ENCODE data around the gene MRPS27.

The MRPS27 gene

DNA sequence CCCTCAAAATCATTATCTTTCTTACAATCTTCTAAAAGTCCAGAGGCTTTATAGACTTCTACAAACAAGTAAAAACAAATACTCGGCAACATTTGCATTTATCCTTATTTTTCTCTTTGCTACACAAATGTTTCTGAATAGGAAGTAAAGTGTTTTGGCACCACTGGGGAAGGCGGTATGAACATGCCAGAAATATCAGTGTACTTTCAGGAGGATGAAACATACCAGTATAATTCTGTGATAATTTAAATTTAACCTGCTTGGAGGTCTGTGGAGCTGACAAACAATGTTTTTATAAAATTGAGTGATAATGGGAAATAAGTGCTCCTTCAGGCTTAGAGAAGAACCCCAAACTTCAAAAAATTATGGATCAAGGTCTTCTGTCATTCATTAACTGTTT, 51.8 kb downstream of the MRPS27 start:
- Histone ChIP-seq H3K4ac (ENCODE audit: low read length) (no peak overlapping the region), H3K27me3 (ENCODE audit: control insufficient read depth in 3 of 3, insufficient read depth in 3 of 3, low read depth in 1 of 3, low read length in 3 of 3) (no peaks in the 10 kb centered on the region), H2AK5ac (ENCODE audit: low read depth, low read length) (no peak overlapping the region), H2AFZ (ENCODE audit: low read length) (no peak overlapping the region), H3K23ac (ENCODE audit: low read depth, low read length, poor library complexity) (no peak overlapping the region), H3K4me2 (ENCODE audit: insufficient read depth, low read length, poor library complexity, severe bottlenecking) (no peak overlapping the region), H3K27ac (replicated peaks; ENCODE audit: low read length) (no peak overlapping the region), H2BK15ac (ENCODE audit: low read length) (no peak overlapping the region), H3K9ac (ENCODE audit: low read depth, low read length, poor library complexity) (no peak overlapping the region), H2BK120ac (ENCODE audit: low read depth, low read length) (no peak overlapping the region), H3K9me3 (replicated peaks in 1 of 2; ENCODE audit: control insufficient read depth in 2 of 2, insufficient read depth in 1 of 2, low read depth in 1 of 2, low read length in 2 of 2) (peaks cover 0 to 16% of the 10 kb centered on the region in 2 donors), H3K14ac (ENCODE audit: low read length) (no peak overlapping the region), H3K4me1 (ENCODE audit: control insufficient read depth in 2 of 2, insufficient read depth in 1 of 2, low read depth in 1 of 2, low read length in 2 of 2) (no peaks in the 10 kb centered on the region), H4K8ac (ENCODE audit: low read depth, low read length) (no peak overlapping the region), H3K79me1 (ENCODE audit: low read depth, low read length) (peaks cover under 1% of the 10 kb centered on the region), H4K91ac (ENCODE audit: low read depth, low read length, poor library complexity) (no peak overlapping the region), H3K4me3 (ENCODE audit: low read length in 2 of 2) (no peak overlapping the region), H2BK5ac (ENCODE audit: low read length) (no peak overlapping the region), H2BK12ac (ENCODE audit: low read length) (no peak overlapping the region), H3K36me3 (replicated peaks in 1 of 2; ENCODE audit: control insufficient read depth in 2 of 2, insufficient read depth in 2 of 2, low read length in 2 of 2) (peaks cover under 1 to 7% of the 10 kb centered on the region in 2 donors), H3K18ac (ENCODE audit: low read length) (no peak overlapping the region)
- no peak for DNase-seq (ENCODE audit: low spot score)
- WGBS, 2 donors (ENCODE audit: extremely low coverage in 2 of 2, insufficient read length in 2 of 2, insufficient replicate concordance in 1 of 2): no CpG with 5 or more reads among the region's 2 CpGs

GRCh38 chr5:72267685-72268084, 52.4 kb downstream of the MRPS27 start:
- Histone ChIP-seq H2BK5ac (ENCODE audit: low read length) (no peak overlapping the region), H2BK12ac (ENCODE audit: low read length) (no peak overlapping the region), H3K79me1 (ENCODE audit: low read depth, low read length) (no peaks in the 10 kb centered on the region), H3K9me3 (replicated peaks in 1 of 2; ENCODE audit: control insufficient read depth in 2 of 2, insufficient read depth in 1 of 2, low read depth in 1 of 2, low read length in 2 of 2) (peaks cover 0 to 16% of the 10 kb centered on the region in 2 donors), H3K4ac (ENCODE audit: low read length) (no peak overlapping the region), H3K4me1 (ENCODE audit: control insufficient read depth in 2 of 2, insufficient read depth in 1 of 2, low read depth in 1 of 2, low read length in 2 of 2) (no peaks in the 10 kb centered on the region), H2AK5ac (ENCODE audit: low read depth, low read length) (no peak overlapping the region), H3K23ac (ENCODE audit: low read depth, low read length, poor library complexity) (no peak overlapping the region), H2BK15ac (ENCODE audit: low read length) (no peak overlapping the region), H3K14ac (ENCODE audit: low read length) (no peak overlapping the region), H2AFZ (ENCODE audit: low read length) (no peak overlapping the region), H4K91ac (ENCODE audit: low read depth, low read length, poor library complexity) (no peak overlapping the region), H4K8ac (ENCODE audit: low read depth, low read length) (no peak overlapping the region), H3K4me2 (ENCODE audit: insufficient read depth, low read length, poor library complexity, severe bottlenecking) (no peak overlapping the region), H3K18ac (ENCODE audit: low read length) (no peak overlapping the region), H3K9ac (ENCODE audit: low read depth, low read length, poor library complexity) (no peak overlapping the region), H3K4me3 (ENCODE audit: low read length in 2 of 2) (no peak overlapping the region), H3K27ac (replicated peaks; ENCODE audit: low read length) (no peak overlapping the region), H3K36me3 (replicated peaks in 1 of 2; ENCODE audit: control insufficient read depth in 2 of 2, insufficient read depth in 2 of 2, low read length in 2 of 2) (peaks cover 0 to 7% of the 10 kb centered on the region in 2 donors), H3K27me3 (ENCODE audit: control insufficient read depth in 3 of 3, insufficient read depth in 3 of 3, low read depth in 1 of 3, low read length in 3 of 3) (no peaks in the 10 kb centered on the region), H2BK120ac (ENCODE audit: low read depth, low read length) (no peak overlapping the region)
- DNase-seq (ENCODE audit: low spot score): no peak

- DNase-seq (ENCODE audit: low spot score): no peak
- Histone ChIP-seq H3K23ac (ENCODE audit: low read depth, low read length, poor library complexity) (no peak overlapping the region), H3K9me3 (replicated peaks in 1 of 2; ENCODE audit: control insufficient read depth in 2 of 2, insufficient read depth in 1 of 2, low read depth in 1 of 2, low read length in 2 of 2) (peaks cover 0 to 12% of the 10 kb centered on the region in 2 donors), H3K14ac (ENCODE audit: low read length) (no peak overlapping the region), H3K36me3 (replicated peaks in 1 of 2; ENCODE audit: control insufficient read depth in 2 of 2, insufficient read depth in 2 of 2, low read length in 2 of 2) (no peaks in the 10 kb centered on the region), H3K4me1 (ENCODE audit: control insufficient read depth in 2 of 2, insufficient read depth in 1 of 2, low read depth in 1 of 2, low read length in 2 of 2) (no peaks in the 10 kb centered on the region), H2AFZ (ENCODE audit: low read length) (no peak overlapping the region), H3K27ac (replicated peaks; ENCODE audit: low read length) (no peak overlapping the region), H3K4me2 (ENCODE audit: insufficient read depth, low read length, poor library complexity, severe bottlenecking) (no peak overlapping the region), H4K91ac (ENCODE audit: low read depth, low read length, poor library complexity) (no peak overlapping the region), H4K8ac (ENCODE audit: low read depth, low read length) (no peak overlapping the region), H3K4ac (ENCODE audit: low read length) (no peak overlapping the region), H2AK5ac (ENCODE audit: low read depth, low read length) (no peak overlapping the region), H2BK120ac (ENCODE audit: low read depth, low read length) (no peak overlapping the region), H3K9ac (ENCODE audit: low read depth, low read length, poor library complexity) (no peak overlapping the region), H2BK12ac (ENCODE audit: low read length) (no peak overlapping the region), H2BK15ac (ENCODE audit: low read length) (no peak overlapping the region), H2BK5ac (ENCODE audit: low read length) (no peak overlapping the region), H3K4me3 (ENCODE audit: low read length in 2 of 2) (no peak overlapping the region), H3K79me1 (ENCODE audit: low read depth, low read length) (no peaks in the 10 kb centered on the region), H3K27me3 (ENCODE audit: control insufficient read depth in 3 of 3, insufficient read depth in 3 of 3, low read depth in 1 of 3, low read length in 3 of 3) (no peaks in the 10 kb centered on the region), H3K18ac (ENCODE audit: low read length) (no peak overlapping the region)
- no CpG with 5 or more reads among the region's 2 CpGs for WGBS, 2 donors (ENCODE audit: extremely low coverage in 2 of 2, insufficient read length in 2 of 2, insufficient replicate concordance in 1 of 2)
Measured at GRCh38 chr5:72266862-72267261, 53.2 kb downstream of the MRPS27 start.

- Histone ChIP-seq H2BK15ac (ENCODE audit: low read length) (no peak overlapping the region), H3K14ac (ENCODE audit: low read length) (no peak overlapping the region), H3K4me3 (ENCODE audit: low read length in 2 of 2) (no peak overlapping the region), H3K27me3 (ENCODE audit: control insufficient read depth in 3 of 3, insufficient read depth in 3 of 3, low read depth in 1 of 3, low read length in 3 of 3) (no peaks in the 10 kb centered on the region), H4K91ac (ENCODE audit: low read depth, low read length, poor library complexity) (no peak overlapping the region), H3K9ac (ENCODE audit: low read depth, low read length, poor library complexity) (no peak overlapping the region), H3K18ac (ENCODE audit: low read length) (no peak overlapping the region), H4K8ac (ENCODE audit: low read depth, low read length) (no peak overlapping the region), H3K36me3 (replicated peaks in 1 of 2; ENCODE audit: control insufficient read depth in 2 of 2, insufficient read depth in 2 of 2, low read length in 2 of 2) (no peaks in the 10 kb centered on the region), H2BK120ac (ENCODE audit: low read depth, low read length) (no peak overlapping the region), H2AFZ (ENCODE audit: low read length) (no peak overlapping the region), H3K9me3 (replicated peaks in 1 of 2; ENCODE audit: control insufficient read depth in 2 of 2, insufficient read depth in 1 of 2, low read depth in 1 of 2, low read length in 2 of 2) (no peaks in the 10 kb centered on the region), H2BK12ac (ENCODE audit: low read length) (no peak overlapping the region), H3K4me1 (ENCODE audit: control insufficient read depth in 2 of 2, insufficient read depth in 1 of 2, low read depth in 1 of 2, low read length in 2 of 2) (no peaks in the 10 kb centered on the region), H3K23ac (ENCODE audit: low read depth, low read length, poor library complexity) (no peak overlapping the region), H2AK5ac (ENCODE audit: low read depth, low read length) (no peak overlapping the region), H3K4me2 (ENCODE audit: insufficient read depth, low read length, poor library complexity, severe bottlenecking) (no peak overlapping the region), H2BK5ac (ENCODE audit: low read length) (no peak overlapping the region), H3K27ac (replicated peaks; ENCODE audit: low read length) (no peak overlapping the region), H3K79me1 (ENCODE audit: low read depth, low read length) (no peaks in the 10 kb centered on the region), H3K4ac (ENCODE audit: low read length) (no peak overlapping the region)
- no CpG with 5 or more reads among the region's 5 CpGs for WGBS, 2 donors (ENCODE audit: extremely low coverage in 2 of 2, insufficient read length in 2 of 2, insufficient replicate concordance in 1 of 2)
- DNase-seq (ENCODE audit: low spot score): no peak
Measured at GRCh38 chr5:72265032-72265877, 54.8 kb downstream of the MRPS27 start.
